A673 (cell line): Measurements from ENCODE around the gene ARMH1. TPM values are rescaled to one million over a fixed set of nuclear protein-coding genes. Genes with fewer than 3 reads are reported as not detected.

Experiments
- BruUV-seq: library from RNA; stranded (reverse); fragments of 400-500 nt; replicated peaks from 2 replicates; lab custom pipeline; 2021; lab: Mats Ljungman, UMichigan
- CTCF ChIA-PET: fragments of 300-600 bp; sonication (Branson Sonifier 250); formaldehyde crosslinking; loops from one replicate; lab custom pipeline; 2022; ENCODE audit warnings: antibody characterized with exemption; lab: Charles Lee
- POLR2A ChIA-PET: fragments of 300-600 bp; sonication (Branson Sonifier 250); formaldehyde crosslinking; loops from one replicate; lab custom pipeline; 2022; ENCODE audit warnings: antibody characterized with exemption; ENCODE audit not compliant: low non-redundant PET; lab: Charles Lee
- DNase-seq: peaks from one replicate; pipeline ENCODE4 v3.0.0-alpha.2; 2015; ENCODE audit warnings: low spot score
- H3K27ac ChIP-seq: fragments of 200-600 bp; sonication (generic); 2 replicates; pipeline ENCODE4 v1.5.1; 2016; ENCODE audit warnings: mixed run types, low read depth, mild to moderate bottlenecking, mixed read lengths, antibody characterized with exemption, low read length; ENCODE audit not compliant: poor library complexity, severe bottlenecking
- H3K27me3 ChIP-seq: fragments of 200-600 bp; sonication (generic); replicated peaks from 2 replicates; pipeline ENCODE4 v1.6.1; 2017; ENCODE audit warnings: mixed run types, low read depth, mild to moderate bottlenecking, mixed read lengths, antibody characterized with exemption, low read length; ENCODE audit not compliant: insufficient read depth, poor library complexity
- H3K36me3 ChIP-seq: fragments of 200-600 bp; sonication (generic); 2 replicates; pipeline ENCODE4 v1.6.1; 2016; ENCODE audit warnings: mixed run types, mild to moderate bottlenecking, mixed read lengths, antibody characterized with exemption, low read length; ENCODE audit not compliant: insufficient read depth, poor library complexity, severe bottlenecking
- H3K4me1 ChIP-seq: fragments of 200-600 bp; sonication (generic); 2 replicates; pipeline ENCODE4 v1.6.1; 2017; ENCODE audit warnings: mixed run types, mild to moderate bottlenecking, mixed read lengths, antibody characterized with exemption, low read length; ENCODE audit not compliant: insufficient read depth, poor library complexity, severe bottlenecking
- H3K4me3 ChIP-seq: fragments of 200-600 bp; sonication (generic); 2 replicates; pipeline ENCODE4 v1.5.1; 2016; ENCODE audit warnings: low read depth, mixed run types, mild to moderate bottlenecking, mixed read lengths, low read length; ENCODE audit not compliant: poor library complexity, severe bottlenecking
- H3K9me3 ChIP-seq: fragments of 200-600 bp; sonication (generic); 2 replicates; pipeline ENCODE4 v1.6.1; 2016; ENCODE audit warnings: mixed run types, low read depth, mild to moderate bottlenecking, mixed read lengths, antibody characterized with exemption, low read length; ENCODE audit not compliant: poor library complexity, severe bottlenecking
- EZH2 ChIP-seq: fragments of 200-600 bp; sonication (generic); IDR thresholded peaks from 2 replicates; pipeline ENCODE4 v1.6.1; 2017; ENCODE audit warnings: borderline replicate concordance, low read depth, mild to moderate bottlenecking, mixed read lengths, antibody characterized with exemption, low read length; ENCODE audit not compliant: poor library complexity, severe bottlenecking
- intact Hi-C: fragments of 100-400 bp; cut with micrococcal nuclease; formaldehyde crosslinking; loops from one replicate; pipeline ENCODE4 v1.10.0; 2022; ENCODE audit not compliant: unreplicated experiment
- total RNA-seq: library from RNA; stranded (reverse); gene quantifications from 2 replicates; pipeline ENCODE4 v1.2.3, GENCODE V29; 2021
- TF ChIP-seq, protein P1 (sequence below): fragments of 300-800, 200-600 bp; sonication (generic); conservative IDR thresholded peaks from 2 replicates; pipeline ENCODE4 v1.5.1; 2017; ENCODE audit warnings: low read depth, mild to moderate bottlenecking, antibody characterized with exemption, low read length, moderate library complexity, mixed read lengths

The ARMH1 gene
- total RNA-seq, 1 experiment from 2014 or later = 0.26 TPM

DNA sequence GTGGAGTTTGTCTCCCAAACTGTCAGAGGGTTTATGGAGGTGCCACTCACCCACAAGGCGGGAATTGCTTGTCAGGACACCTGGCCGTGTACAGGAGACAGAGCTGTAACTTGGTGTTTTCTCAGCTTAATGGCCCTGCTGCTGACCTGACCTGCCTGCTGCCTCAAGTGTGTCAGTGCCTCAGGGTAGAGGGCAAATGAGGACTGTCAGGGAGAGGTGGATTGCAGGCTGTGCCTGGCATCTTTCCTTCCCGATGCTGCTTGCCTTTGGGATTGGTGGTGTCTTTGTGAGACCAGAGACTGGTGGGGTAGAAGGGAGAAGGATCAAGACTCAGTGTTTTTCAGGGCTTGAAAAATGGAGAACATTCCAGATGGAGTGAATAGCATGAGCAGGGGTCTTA lies 31.6 kb upstream of the ARMH1 start:
- H3K27me3 ChIP-seq = no peaks in the 10 kb centered on the region
- TF ChIP-seq, protein P1, sequence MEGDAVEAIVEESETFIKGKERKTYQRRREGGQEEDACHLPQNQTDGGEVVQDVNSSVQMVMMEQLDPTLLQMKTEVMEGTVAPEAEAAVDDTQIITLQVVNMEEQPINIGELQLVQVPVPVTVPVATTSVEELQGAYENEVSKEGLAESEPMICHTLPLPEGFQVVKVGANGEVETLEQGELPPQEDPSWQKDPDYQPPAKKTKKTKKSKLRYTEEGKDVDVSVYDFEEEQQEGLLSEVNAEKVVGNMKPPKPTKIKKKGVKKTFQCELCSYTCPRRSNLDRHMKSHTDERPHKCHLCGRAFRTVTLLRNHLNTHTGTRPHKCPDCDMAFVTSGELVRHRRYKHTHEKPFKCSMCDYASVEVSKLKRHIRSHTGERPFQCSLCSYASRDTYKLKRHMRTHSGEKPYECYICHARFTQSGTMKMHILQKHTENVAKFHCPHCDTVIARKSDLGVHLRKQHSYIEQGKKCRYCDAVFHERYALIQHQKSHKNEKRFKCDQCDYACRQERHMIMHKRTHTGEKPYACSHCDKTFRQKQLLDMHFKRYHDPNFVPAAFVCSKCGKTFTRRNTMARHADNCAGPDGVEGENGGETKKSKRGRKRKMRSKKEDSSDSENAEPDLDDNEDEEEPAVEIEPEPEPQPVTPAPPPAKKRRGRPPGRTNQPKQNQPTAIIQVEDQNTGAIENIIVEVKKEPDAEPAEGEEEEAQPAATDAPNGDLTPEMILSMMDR = no peak
- TF ChIP-seq EZH2 = no peak
- H3K9me3 ChIP-seq = no peaks in the 10 kb centered on the region
- no peaks in the 10 kb centered on the region for H3K4me1 ChIP-seq
- H3K36me3 ChIP-seq = peaks cover 55% of the 10 kb centered on the region
- CTCF ChIA-PET = no interaction called here
- no peak overlapping the region for H3K27ac ChIP-seq
- POLR2A ChIA-PET = no interaction called here
- intact Hi-C loops = no loop called here
- H3K4me3 ChIP-seq = no peak overlapping the region
- BruUV-seq = no TSS peak
- no peak for DNase-seq

DNA sequence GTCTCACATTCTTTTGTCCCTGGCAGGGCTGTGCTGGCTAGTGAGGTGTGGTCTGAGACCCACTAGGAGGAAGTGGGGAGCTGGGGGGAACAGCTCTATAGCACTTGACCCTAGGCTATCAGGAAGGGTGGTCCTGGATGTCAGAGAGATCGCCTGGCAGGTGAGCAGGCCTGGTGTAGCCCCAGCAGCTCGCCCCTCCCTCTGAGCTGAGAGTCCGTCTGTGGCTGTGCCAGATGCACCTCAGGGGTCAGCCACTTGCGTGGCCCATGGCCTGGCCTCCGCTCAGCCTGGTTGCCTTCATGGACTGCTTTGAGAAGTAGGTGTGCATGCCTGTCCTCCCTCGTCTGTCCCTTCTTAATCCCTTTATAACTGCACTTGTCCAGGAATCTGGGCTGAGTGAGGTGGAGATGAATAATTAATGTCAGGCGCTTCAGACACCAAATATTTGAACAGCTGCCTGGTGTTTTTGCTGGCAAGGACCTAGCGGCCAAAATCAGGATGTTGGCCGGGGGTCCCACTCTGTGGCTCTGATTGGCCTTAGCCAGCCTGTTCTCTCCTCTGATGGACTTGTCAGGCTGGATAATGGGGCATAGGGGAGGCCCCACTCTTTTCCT lies 30.7 kb upstream of the ARMH1 start:
- Histone ChIP-seq H3K9me3 (no peaks in the 10 kb centered on the region), H3K36me3 (peaks cover 46% of the 10 kb centered on the region), H3K4me1 (no peaks in the 10 kb centered on the region), H3K4me3 (no peak overlapping the region), H3K27ac (no peak overlapping the region), H3K27me3 (no peaks in the 10 kb centered on the region)
- intact Hi-C loops = no loop called here
- no peak for DNase-seq
- CTCF ChIA-PET = no interaction called here
- BruUV-seq = no TSS peak
- TF ChIP-seq, protein P1 = no peak
- TF ChIP-seq EZH2 = no peak
- POLR2A ChIA-PET = no interaction called here

DNA sequence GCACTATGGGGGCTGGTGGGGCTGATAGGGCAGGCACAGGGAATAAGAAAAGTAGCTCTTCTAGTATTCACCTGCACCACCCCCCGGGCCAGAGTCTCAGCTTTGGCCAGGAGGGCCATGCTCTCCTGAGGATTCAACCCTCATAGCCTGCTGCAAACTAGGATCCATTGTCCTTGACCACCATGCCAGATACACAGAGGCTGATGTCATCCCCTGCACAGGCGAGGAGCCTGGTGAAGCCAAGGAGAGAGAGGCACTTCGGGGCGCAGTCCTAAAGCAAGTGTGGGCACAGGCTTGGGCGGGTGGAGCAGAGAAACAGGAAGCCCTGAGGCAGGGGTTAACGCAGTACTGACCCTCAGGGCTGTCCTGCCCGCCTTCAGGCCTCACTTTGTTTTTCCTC lies 29.7 kb upstream of the ARMH1 start:
- ChIA-PET POLR2A (no interaction called here), CTCF (no interaction called here)
- Histone ChIP-seq H3K27me3 (no peaks in the 10 kb centered on the region), H3K4me3 (no peak overlapping the region), H3K27ac (no peak overlapping the region), H3K9me3 (no peaks in the 10 kb centered on the region), H3K36me3 (peaks cover 45% of the 10 kb centered on the region), H3K4me1 (no peaks in the 10 kb centered on the region)
- intact Hi-C loops = no loop called here
- DNase-seq = no peak
- BruUV-seq = no TSS peak
- TF ChIP-seq, protein P1 = no peak
- TF ChIP-seq EZH2 = no peak
